Uterus (tissue), 4 donors: ENCODE measurements around the gene CREB5. TPM values are rescaled to one million over a fixed set of nuclear protein-coding genes. Genes with fewer than 3 reads are reported as not detected.

Experiments
- DNase-seq, 2 donors: peaks; one replicate each; pipeline ENCODE4 v3.0.0-alpha.2; 2019 to 2020
- H3K27ac ChIP-seq, 2 donors: fragments of 200-600 bp; sonication (generic); 1 replicate in 1 of 2; 2 replicates in 1 of 2; pipeline ENCODE4 v1.5.1; 2016 to 2018
- H3K27me3 ChIP-seq, 2 donors: fragments of 200-600 bp; sonication (generic); one replicate each; pipeline ENCODE4 v1.5.1; 2018 to 2019; ENCODE audit warnings: control low read depth in 1 of 2
- H3K36me3 ChIP-seq, 2 donors: fragments of 200-600 bp; sonication (generic); one replicate each; pipeline ENCODE4 v1.5.1; 2019; ENCODE audit warnings: control low read depth in 1 of 2
- H3K4me1 ChIP-seq, 2 donors: fragments of 200-600 bp; sonication (generic); one replicate each; pipeline ENCODE4 v1.5.1; 2018 to 2019; ENCODE audit warnings: control low read depth in 1 of 2
- H3K4me3 ChIP-seq, 2 donors: fragments of 200-600 bp; sonication (generic); 1 replicate in 1 of 2; 2 replicates in 1 of 2; pipeline ENCODE4 v1.5.1; 2018 to 2019; ENCODE audit warnings: mild to moderate bottlenecking in 1 of 2
- H3K9me3 ChIP-seq, 2 donors: fragments of 200-600 bp; sonication (generic); one replicate each; pipeline ENCODE4 v1.5.1; 2019; ENCODE audit warnings: control low read depth in 1 of 2
- CTCF ChIP-seq, 4 experiments: fragments of 200-600 bp in 2 of 4; fragments of 450-650 bp in 2 of 4; sonication (generic) in 2 of 4; IDR thresholded peaks; one replicate each; pipeline ENCODE4 v1.5.1; 2016 to 2019; ENCODE audit warnings: antibody characterized with exemption in 4 of 4, mild to moderate bottlenecking in 2 of 4, moderate library complexity in 1 of 4
- POLR2A ChIP-seq, 2 donors: fragments of 450-650 bp; IDR thresholded peaks; one replicate each; pipeline ENCODE4 v1.6.1; 2016; ENCODE audit warnings: antibody characterized with exemption in 2 of 2, mild to moderate bottlenecking in 1 of 2, moderate library complexity in 1 of 2
- intact Hi-C: fragments of 100-400 bp; cut with DNase I; formaldehyde crosslinking; loops from one replicate; pipeline ENCODE4 v1.15.1; 2023; ENCODE audit warnings: low total_unique reads
- total RNA-seq, 4 donors: library from RNA; depleted of rRNA in 3 of 4; stranded (reverse); fragments of >200 nt in 3 of 4; gene quantifications; one replicate each; pipeline versions ENCODE4 v1.1.0 to v1.2.4, GENCODE V29; 2014 to 2023
- donor health status: DM: yes; HTN: yes; CAD: no.

Gene CREB5
- total RNA-seq, 4 donors from 2014 or later, result 7.1 to 40.2 (median 23.9) TPM

- no peak for DNase-seq
- H3K27me3 ChIP-seq, result no peaks in the 10 kb centered on the region
- no peaks in the 10 kb centered on the region for H3K4me1 ChIP-seq
These were observed 171.9 kb downstream of the CREB5 start for GRCh38 chr7:28584235-28584634.

DNA sequence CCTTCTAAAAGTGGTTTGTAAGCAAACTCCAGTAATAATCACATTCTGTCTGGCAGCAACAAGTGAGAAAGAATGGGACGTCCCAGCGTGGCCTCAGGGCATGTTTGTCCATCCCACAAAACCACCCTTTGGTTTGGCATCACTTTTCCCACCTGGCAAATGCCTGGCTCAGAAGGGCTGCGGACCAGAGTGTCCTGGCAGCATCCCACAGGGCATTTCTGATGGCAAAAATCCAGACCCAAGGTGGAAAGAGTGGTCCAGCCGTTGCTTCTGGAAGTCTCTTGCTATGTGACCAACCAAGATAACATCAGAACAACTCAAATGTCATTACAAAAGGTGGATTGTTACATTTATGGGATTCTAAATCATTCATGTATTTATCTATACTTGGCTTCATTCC, 174.4 kb downstream of the CREB5 start:
- intact Hi-C loops, result no loop called here
- H3K4me3 ChIP-seq, result no peak overlapping the region
- no peak overlapping the region for H3K27ac ChIP-seq
- no peaks in the 10 kb centered on the region for H3K36me3 ChIP-seq
- no peak for TF ChIP-seq POLR2A (IDR thresholded peaks at IDR 0.05)
- TF ChIP-seq CTCF (IDR thresholded peaks at IDR 0.05), result no peak
- no peaks in the 10 kb centered on the region for H3K9me3 ChIP-seq
- DNase-seq, result no peak
- H3K27me3 ChIP-seq, result no peaks in the 10 kb centered on the region
- H3K4me1 ChIP-seq, result no peaks in the 10 kb centered on the region

More at GRCh38 chr7:28584235-28584634, 171.9 kb downstream of the CREB5 start:
- no peaks in the 10 kb centered on the region for H3K9me3 ChIP-seq
- H3K27ac ChIP-seq, result no peak overlapping the region
- H3K4me3 ChIP-seq, result no peak overlapping the region
- TF ChIP-seq CTCF (IDR thresholded peaks at IDR 0.05) (no peak), POLR2A (IDR thresholded peaks at IDR 0.05) (no peak)
- no peaks in the 10 kb centered on the region for H3K36me3 ChIP-seq
- intact Hi-C loops, result no loop called here

- intact Hi-C loops, result no loop called here
- TF ChIP-seq CTCF (IDR thresholded peaks at IDR 0.05) (no peak), POLR2A (IDR thresholded peaks at IDR 0.05) (no peak)
- Histone ChIP-seq H3K4me1 (no peaks in the 10 kb centered on the region), H3K9me3 (no peaks in the 10 kb centered on the region), H3K4me3 (no peak overlapping the region), H3K27me3 (no peaks in the 10 kb centered on the region), H3K27ac (no peak overlapping the region), H3K36me3 (no peaks in the 10 kb centered on the region)
- no peak for DNase-seq
These were observed 174.9 kb downstream of the CREB5 start for GRCh38 chr7:28587211-28587610.

GRCh38 chr7:28588602-28589001, 176.3 kb downstream of the CREB5 start:
- intact Hi-C loops, result no loop called here
- Histone ChIP-seq H3K27ac (no peak overlapping the region), H3K4me3 (no peak overlapping the region), H3K27me3 (no peaks in the 10 kb centered on the region), H3K4me1 (no peaks in the 10 kb centered on the region), H3K36me3 (no peaks in the 10 kb centered on the region), H3K9me3 (no peaks in the 10 kb centered on the region)
- TF ChIP-seq CTCF (IDR thresholded peaks at IDR 0.05) (no peak), POLR2A (IDR thresholded peaks at IDR 0.05) (no peak)
- no peak for DNase-seq

DNA sequence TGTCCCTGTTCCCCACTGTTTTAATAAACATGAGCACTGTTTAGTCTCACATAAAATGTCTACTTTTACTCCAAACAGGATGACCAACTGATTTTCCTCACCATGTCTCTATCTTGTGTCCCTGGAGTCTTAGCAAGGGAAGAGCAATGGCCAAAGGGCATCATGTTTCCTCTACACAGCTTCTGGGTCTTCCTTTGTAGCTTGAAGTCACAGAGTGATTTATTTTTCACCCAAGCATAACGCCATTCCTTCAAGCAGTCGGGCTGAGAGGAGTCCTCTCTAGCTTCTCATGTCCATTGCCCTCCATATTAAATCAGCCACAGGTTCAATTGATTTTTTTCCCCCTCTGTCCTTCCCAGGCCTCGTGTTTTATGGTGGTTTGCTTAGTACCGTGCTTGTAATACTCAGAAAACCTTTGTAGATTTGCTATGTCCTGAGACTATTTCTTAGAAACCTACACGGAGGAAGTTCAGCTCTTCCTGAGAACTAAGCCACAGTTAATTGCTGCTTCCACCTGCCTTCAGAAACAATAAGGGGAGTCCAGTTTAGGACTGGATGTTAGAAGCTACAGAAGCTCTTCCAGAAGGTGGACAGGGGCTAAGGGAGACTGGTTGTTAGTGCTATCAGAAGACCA, 178.8 kb downstream of the CREB5 start:
- Histone ChIP-seq H3K9me3 (no peaks in the 10 kb centered on the region), H3K27me3 (no peaks in the 10 kb centered on the region), H3K4me1 (no peaks in the 10 kb centered on the region), H3K4me3 (no peak overlapping the region), H3K27ac (no peak overlapping the region), H3K36me3 (no peaks in the 10 kb centered on the region)
- DNase-seq, result no peak
- intact Hi-C loops, result no loop called here
- TF ChIP-seq POLR2A (IDR thresholded peaks at IDR 0.05) (no peak), CTCF (IDR thresholded peaks at IDR 0.05) (no peak)
